Stimulated activated effector memory CD8-positive, alpha-beta T cell treated with anti-CD3 and anti-CD28 coated beads, Interleukin-12 subunit alpha, Interleukin-12 subunit beta, amount 100 ng/mL, for 72 hours (primary cell): ENCODE measurements around the gene UVRAG.
"Not testable (repeated sequence)": the region's sequence is repeated elsewhere in the genome, so short reads cannot be mapped to it uniquely, and the experiment has no call there.

ENCODE experiments used
- ATAC-seq: fragments of 150-1000 bp; cut with Tn5 transposase; 2 replicates; pipeline ENCODE4 v1.10.0; 2021
- DNase-seq, 2 donors: peaks; one replicate each; pipeline ENCODE4 v3.0.0; 2021 to 2022; ENCODE audit warnings: low spot score in 2 of 2
- H3K27ac Mint-ChIP-seq: one replicate; pipeline ENCODE4 v1.8.0; 2022; ENCODE audit warnings: mild to moderate bottlenecking, mixed read lengths
- H3K36me3 Mint-ChIP-seq: one replicate; pipeline ENCODE4 v1.8.0; 2022; ENCODE audit warnings: mild to moderate bottlenecking, mixed read lengths
- H3K4me1 Mint-ChIP-seq: one replicate; pipeline ENCODE4 v1.8.0; 2022; ENCODE audit warnings: mixed read lengths
- H3K4me3 Mint-ChIP-seq: one replicate; pipeline ENCODE4 v1.8.0; 2022; ENCODE audit warnings: mild to moderate bottlenecking, mixed read lengths
- H3K9me3 Mint-ChIP-seq: one replicate; pipeline ENCODE4 v1.8.0; 2022; ENCODE audit warnings: mixed read lengths

UVRAG gene

DNA sequence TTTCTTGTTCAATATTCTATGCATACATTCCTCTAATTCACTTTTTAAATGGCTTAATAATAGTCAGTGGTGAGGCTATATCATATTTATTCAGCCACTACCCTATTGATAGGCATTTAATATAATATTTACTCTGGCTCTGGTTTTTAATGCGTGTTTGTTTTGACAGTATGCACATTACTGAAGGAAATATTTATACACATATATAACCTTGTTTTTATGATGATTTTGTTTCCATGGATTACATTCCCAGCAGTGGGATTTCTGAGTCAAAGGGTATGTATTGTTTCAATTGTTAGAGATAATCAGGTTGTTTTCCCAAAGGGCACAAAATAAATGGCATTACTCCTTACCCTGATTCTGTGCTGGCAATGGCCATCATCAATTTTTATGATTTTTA, 105.8 kb downstream of the UVRAG start:
- Mint-ChIP-seq H3K27ac (no peak overlapping the region), H3K4me1 (no peaks in the 10 kb centered on the region), H3K9me3 (no peaks in the 10 kb centered on the region), H3K4me3 (no peak overlapping the region), H3K36me3 (peaks cover 6% of the 10 kb centered on the region)
- ATAC-seq (no peak), DNase-seq (no peak)

DNA sequence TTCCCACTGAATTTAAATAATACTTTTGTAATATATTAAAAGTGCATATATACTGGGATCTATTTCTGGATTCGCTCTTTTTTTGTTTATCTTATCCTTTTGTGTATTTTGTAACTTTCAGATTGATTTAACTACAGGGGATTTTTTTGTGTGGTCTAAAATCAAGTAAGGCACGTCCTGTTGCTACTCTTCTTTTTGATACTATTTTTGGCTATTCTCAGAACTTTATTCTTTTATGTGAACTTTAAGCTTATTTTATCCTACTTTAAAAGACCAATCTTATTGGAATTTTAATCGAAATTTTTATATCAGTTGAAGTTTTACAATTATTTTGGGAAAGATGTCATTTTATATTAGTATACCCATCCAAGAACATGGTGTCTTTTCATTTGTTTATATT, 106.8 kb downstream of the UVRAG start:
- Mint-ChIP-seq H3K36me3 (peaks cover 6% of the 10 kb centered on the region), H3K4me1 (no peaks in the 10 kb centered on the region), H3K9me3 (no peaks in the 10 kb centered on the region), H3K27ac (no peak overlapping the region), H3K4me3 (no peak overlapping the region)
- ATAC-seq (no peak), DNase-seq (no peak)

DNA sequence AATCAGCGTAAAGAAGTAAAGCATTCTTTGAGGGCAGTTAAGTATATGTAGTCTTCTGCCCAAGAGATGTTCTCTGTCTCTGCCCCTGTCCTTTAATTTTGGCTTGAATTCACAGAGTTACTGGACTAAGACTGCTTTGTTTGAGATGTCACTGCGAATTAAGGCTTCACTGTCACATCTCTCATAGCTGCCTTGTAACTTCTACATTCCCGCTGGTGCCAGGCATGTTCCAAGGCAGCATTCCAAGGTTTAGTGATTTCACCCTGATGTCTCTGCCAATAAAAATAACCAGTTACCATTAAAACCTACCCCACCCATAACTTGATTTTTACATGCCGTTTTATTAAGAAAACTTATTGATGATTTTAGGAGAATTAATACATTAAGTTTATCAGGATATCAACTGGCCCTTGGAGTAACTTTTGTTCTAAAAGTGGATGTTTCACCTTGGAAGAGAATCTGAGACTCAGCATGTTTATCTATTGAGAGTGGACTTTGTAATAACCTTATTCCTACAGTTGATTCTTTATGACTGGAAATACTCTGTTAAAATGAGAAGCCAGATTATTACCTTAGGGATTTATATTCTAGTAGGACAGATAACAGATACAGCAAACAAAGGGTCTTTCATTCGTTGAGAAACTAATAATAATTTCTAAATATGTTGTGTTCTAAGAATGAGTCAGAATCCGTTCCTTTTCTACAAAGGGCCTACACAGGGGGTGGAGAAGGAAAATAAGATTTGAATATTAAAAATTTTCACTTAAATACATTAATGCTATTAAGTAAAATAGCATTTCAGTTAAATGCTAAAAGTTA, 110.2 kb downstream of the UVRAG start:
- H3K36me3 Mint-ChIP-seq, result no peaks in the 10 kb centered on the region

GRCh38 chr11:75925785-75926164, 110.8 kb downstream of the UVRAG start:
- peaks cover under 1% of the 10 kb centered on the region for H3K4me1 Mint-ChIP-seq
- H3K36me3 Mint-ChIP-seq, result no peaks in the 10 kb centered on the region
- no peak overlapping the region for H3K27ac Mint-ChIP-seq
- no peaks in the 10 kb centered on the region for H3K9me3 Mint-ChIP-seq
- H3K4me3 Mint-ChIP-seq, result no peak overlapping the region
- ATAC-seq, result no peak
- DNase-seq, result no peak

More for the DNA sequence above, 110.2 kb downstream of the UVRAG start:
- ATAC-seq (no peak), DNase-seq (no peak)
- H3K4me1 Mint-ChIP-seq, result no peaks in the 10 kb centered on the region
- H3K9me3 Mint-ChIP-seq, result no peaks in the 10 kb centered on the region
- no peak overlapping the region for H3K4me3 Mint-ChIP-seq
- no peak overlapping the region for H3K27ac Mint-ChIP-seq

DNA sequence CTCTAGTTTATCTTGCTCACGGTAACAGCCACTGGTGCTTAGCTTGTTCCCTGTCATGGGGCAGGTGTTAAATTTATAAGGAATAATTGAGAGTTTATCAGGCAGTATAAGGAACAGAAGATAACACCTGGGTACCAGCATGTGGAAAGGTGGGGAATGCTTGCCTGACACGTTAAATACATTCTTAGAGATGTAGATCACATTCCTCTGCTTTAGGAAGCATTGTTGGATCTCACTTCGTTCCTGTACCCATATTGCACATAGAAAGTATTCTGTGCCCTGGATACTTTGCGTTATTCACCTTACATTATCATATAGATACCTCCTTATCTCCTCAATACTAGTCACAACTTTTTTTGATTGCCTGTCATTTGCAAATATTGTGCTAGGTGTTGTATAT, 114.7 kb downstream of the UVRAG start:
- no peaks in the 10 kb centered on the region for H3K36me3 Mint-ChIP-seq
- no peaks in the 10 kb centered on the region for H3K9me3 Mint-ChIP-seq
- H3K4me1 Mint-ChIP-seq, result peaks cover 5% of the 10 kb centered on the region
- DNase-seq (no peak), ATAC-seq (no peak)
- no peak overlapping the region for H3K27ac Mint-ChIP-seq
- no peak overlapping the region for H3K4me3 Mint-ChIP-seq

DNA sequence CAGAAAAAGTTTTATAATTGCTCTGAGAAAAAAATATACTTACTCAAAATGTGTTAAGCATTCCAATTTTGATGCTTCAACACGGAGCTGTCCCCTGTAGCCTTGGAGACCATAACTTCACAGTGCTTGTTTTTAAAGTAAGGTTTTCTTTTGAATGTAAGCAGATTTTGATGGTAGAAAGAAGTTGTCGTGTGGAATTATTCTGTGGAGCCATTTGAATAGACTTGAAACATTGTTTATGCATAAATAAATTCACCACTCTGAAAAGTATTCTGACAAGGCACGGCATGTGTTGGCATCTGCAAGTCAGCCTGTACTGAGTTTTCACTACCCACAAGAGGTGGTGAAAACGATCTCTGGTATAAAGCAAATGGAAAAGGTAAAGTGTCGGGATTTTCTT, 115.5 kb downstream of the UVRAG start:
- no peak for DNase-seq
- no peak for ATAC-seq
- peaks cover 5% of the 10 kb centered on the region for H3K4me1 Mint-ChIP-seq
- H3K9me3 Mint-ChIP-seq, result no peaks in the 10 kb centered on the region
- H3K4me3 Mint-ChIP-seq, result no peak overlapping the region
- H3K27ac Mint-ChIP-seq, result no peak overlapping the region
- H3K36me3 Mint-ChIP-seq, result no peaks in the 10 kb centered on the region

- ATAC-seq, result no peak
- Mint-ChIP-seq H3K4me1 (peaks cover 5% of the 10 kb centered on the region), H3K36me3 (no peaks in the 10 kb centered on the region), H3K4me3 (no peak overlapping the region), H3K9me3 (no peaks in the 10 kb centered on the region), H3K27ac (no peak overlapping the region)
- DNase-seq, result no peak
These were observed 116.1 kb downstream of the UVRAG start for GRCh38 chr11:75931124-75931523.

GRCh38 chr11:75933736-75934135, 118.7 kb downstream of the UVRAG start:
- DNase-seq, H3K4me3 Mint-ChIP-seq, H3K9me3 Mint-ChIP-seq, ATAC-seq, H3K27ac Mint-ChIP-seq, H3K4me1 Mint-ChIP-seq, H3K36me3 Mint-ChIP-seq: not testable (repeated sequence)

DNA sequence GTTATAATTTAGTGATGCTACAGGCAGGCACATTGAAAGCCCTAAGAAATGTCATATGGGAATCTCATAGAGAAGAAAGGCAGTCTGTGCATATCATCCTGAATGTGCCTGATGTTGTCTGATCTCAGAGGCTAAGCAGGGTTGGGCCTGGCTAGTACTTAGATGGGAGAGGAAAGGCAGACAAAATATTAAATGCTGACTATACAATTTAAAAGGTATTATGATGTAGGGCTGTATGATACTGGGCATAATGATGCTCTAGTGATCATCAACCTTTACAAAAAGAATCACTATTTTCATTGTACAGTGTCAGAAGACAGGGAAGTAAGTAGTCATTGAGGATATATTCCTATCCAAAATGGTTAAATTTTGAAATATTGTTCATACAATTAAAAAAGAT, 119.8 kb downstream of the UVRAG start:
- Mint-ChIP-seq H3K36me3 (no peaks in the 10 kb centered on the region), H3K4me3 (no peak overlapping the region), H3K27ac (no peak overlapping the region), H3K4me1 (peaks cover 5% of the 10 kb centered on the region), H3K9me3 (no peaks in the 10 kb centered on the region)
- no peak for ATAC-seq
- no peak for DNase-seq

DNA sequence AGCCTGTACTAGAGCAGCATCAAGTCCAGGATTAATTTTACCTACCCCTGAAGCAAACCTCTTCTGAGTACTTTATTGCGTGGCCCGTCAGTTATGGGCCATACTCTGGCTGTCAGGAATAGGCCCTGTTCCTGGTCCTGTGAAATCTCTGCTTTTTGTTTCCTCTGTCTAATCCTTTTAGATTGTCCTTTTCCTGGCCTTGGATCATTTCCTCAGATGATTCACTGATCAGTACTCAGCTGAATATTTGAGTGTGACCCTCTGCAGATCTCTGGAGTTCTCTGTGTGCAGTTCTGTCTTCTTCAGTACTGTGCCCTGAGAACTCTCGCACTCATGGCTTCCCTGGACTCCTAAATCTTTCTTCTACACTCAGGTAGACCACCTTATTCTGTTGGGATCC, 123.5 kb downstream of the UVRAG start:
- Mint-ChIP-seq H3K4me3 (no peak overlapping the region), H3K27ac (no peak overlapping the region), H3K9me3 (no peaks in the 10 kb centered on the region), H3K36me3 (no peaks in the 10 kb centered on the region), H3K4me1 (no peaks in the 10 kb centered on the region)
- ATAC-seq (no peak), DNase-seq (no peak)

DNA sequence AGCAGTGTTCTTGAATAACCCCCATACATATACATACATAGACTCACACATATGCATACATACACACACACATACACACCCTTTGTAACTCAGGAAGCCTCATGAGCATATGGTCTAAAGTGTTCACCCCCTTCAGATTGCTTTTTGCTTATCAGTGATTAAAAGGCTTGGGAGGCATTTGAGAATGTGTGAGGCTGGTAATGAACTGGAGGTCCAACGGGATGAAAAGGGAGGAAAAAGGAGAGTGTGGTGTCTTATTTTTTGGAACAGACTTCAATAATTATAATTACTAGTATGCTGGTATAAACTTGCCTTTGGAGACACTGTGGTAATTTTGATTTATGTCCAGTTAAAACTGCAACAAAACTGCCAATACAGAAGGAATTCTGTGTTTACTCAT, 124.5 kb downstream of the UVRAG start:
- H3K4me3 Mint-ChIP-seq, result no peak overlapping the region
- DNase-seq (no peak), ATAC-seq (no peak)
- no peak overlapping the region for H3K27ac Mint-ChIP-seq
- H3K4me1 Mint-ChIP-seq, result peaks cover 5% of the 10 kb centered on the region
- no peaks in the 10 kb centered on the region for H3K9me3 Mint-ChIP-seq
- H3K36me3 Mint-ChIP-seq, result no peaks in the 10 kb centered on the region

- no peaks in the 10 kb centered on the region for H3K9me3 Mint-ChIP-seq
- no peaks in the 10 kb centered on the region for H3K36me3 Mint-ChIP-seq
- H3K4me3 Mint-ChIP-seq, result no peak overlapping the region
- no peak overlapping the region for H3K27ac Mint-ChIP-seq
- DNase-seq (no peak), ATAC-seq (no peak)
- peaks cover 5% of the 10 kb centered on the region for H3K4me1 Mint-ChIP-seq
These were observed 125.0 kb downstream of the UVRAG start for GRCh38 chr11:75939992-75940391.

DNA sequence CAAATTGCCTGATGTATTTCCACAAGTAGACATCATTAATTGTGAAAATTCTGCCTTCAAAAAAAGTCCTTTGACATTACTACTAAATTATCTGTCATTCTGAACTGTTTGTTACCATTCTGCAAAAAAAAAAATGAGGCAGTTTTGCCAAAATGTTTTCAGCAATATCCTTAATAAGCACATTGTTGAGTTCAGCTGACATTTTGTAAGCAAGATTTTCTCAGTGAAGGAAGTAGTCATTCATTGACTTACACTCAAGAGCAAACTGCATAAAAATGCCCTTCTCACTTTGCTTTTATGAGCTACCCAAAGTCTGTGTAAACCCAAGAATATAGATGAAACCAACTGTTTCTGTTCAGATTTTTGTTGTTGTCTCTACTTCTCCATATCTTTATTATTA, 125.9 kb downstream of the UVRAG start:
- Mint-ChIP-seq H3K36me3 (no peaks in the 10 kb centered on the region), H3K4me3 (no peak overlapping the region), H3K27ac (no peak overlapping the region), H3K4me1 (peaks cover 5% of the 10 kb centered on the region), H3K9me3 (no peaks in the 10 kb centered on the region)
- ATAC-seq (no peak), DNase-seq (no peak)

- no peak for DNase-seq
- Mint-ChIP-seq H3K9me3 (no peaks in the 10 kb centered on the region), H3K27ac (no peak overlapping the region), H3K36me3 (no peaks in the 10 kb centered on the region), H3K4me3 (no peak overlapping the region), H3K4me1 (peaks cover 10% of the 10 kb centered on the region)
- ATAC-seq, result no peak
These were observed 129.5 kb downstream of the UVRAG start for GRCh38 chr11:75944515-75944914.

GRCh38 chr11:75945446-75945845, 130.4 kb downstream of the UVRAG start:
- Mint-ChIP-seq H3K4me3 (no peak overlapping the region), H3K9me3 (no peaks in the 10 kb centered on the region), H3K27ac (no peak overlapping the region), H3K36me3 (no peaks in the 10 kb centered on the region), H3K4me1 (peaks cover 10% of the 10 kb centered on the region)
- ATAC-seq (no peak), DNase-seq (no peak)

GRCh38 chr11:75945947-75946346, 130.9 kb downstream of the UVRAG start:
- H3K27ac Mint-ChIP-seq, result no peak overlapping the region

More at GRCh38 chr11:75945947-75946346, 130.9 kb downstream of the UVRAG start:
- ATAC-seq (no peak), DNase-seq (no peak)
- no peak overlapping the region for H3K4me3 Mint-ChIP-seq
- H3K9me3 Mint-ChIP-seq, result no peaks in the 10 kb centered on the region
- H3K4me1 Mint-ChIP-seq, result peaks cover 10% of the 10 kb centered on the region
- no peaks in the 10 kb centered on the region for H3K36me3 Mint-ChIP-seq
